Lower leg skin (tissue), 3 donors: Measurements from ENCODE around the gene DDX51.

Source experiments
- CTCF ChIP-seq, 3 donors: fragments of 450-650 bp; IDR thresholded peaks; one replicate each; pipeline ENCODE4 v1.5.1; 2016; ENCODE audit warnings: antibody characterized with exemption in 3 of 3, mild to moderate bottlenecking in 3 of 3, moderate library complexity in 2 of 3
- POLR2A ChIP-seq, 2 donors: fragments of 450-650 bp; IDR thresholded peaks; one replicate each; pipeline ENCODE4 v1.6.1; 2016 to 2017; ENCODE audit warnings: antibody characterized with exemption in 2 of 2, mild to moderate bottlenecking in 1 of 2, moderate library complexity in 1 of 2

GRCh38 chr12:132186208-132186856, 42.2 kb upstream of the DDX51 start:
- TF ChIP-seq POLR2A (IDR thresholded peaks at IDR 0.05), result no peak
- no peak for TF ChIP-seq CTCF (IDR thresholded peaks at IDR 0.05)
